ENCODE results near the gene DCTN4.

DCTN4 gene

DNA sequence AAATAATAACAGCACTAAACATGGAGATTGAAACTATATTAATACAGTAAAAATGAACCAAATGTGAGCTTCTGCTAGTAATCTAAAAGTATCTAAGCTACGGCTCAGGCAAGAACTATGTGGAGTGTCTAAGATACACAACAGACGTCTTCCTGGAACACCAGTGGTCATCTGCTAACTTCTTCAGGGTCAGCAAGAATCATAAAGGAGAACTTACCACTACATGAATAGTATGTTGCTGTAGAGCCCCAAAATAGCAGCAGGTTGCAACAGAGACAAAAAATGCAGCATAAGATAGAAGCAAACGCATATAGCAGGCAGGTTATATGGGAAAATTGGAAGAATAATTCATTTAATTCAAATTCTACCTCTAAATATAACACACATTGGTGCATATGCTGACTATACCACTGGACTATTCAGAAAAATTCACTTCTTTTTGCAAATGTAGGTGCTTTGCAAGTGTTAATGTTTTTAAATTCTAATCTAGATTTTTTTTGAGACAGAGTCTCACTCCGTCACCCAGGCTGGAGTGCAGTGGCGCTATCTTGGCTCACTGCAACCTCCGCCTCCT, 27.1 kb downstream of the DCTN4 start:
- DNase-seq = no peak

- DNase-seq = no peak
Observed at GRCh38 chr5:150729859-150730258, 29.0 kb downstream of the DCTN4 start.

GRCh38 chr5:150723845-150724244, 35.0 kb downstream of the DCTN4 start:
- DNase-seq = no peak

DNA sequence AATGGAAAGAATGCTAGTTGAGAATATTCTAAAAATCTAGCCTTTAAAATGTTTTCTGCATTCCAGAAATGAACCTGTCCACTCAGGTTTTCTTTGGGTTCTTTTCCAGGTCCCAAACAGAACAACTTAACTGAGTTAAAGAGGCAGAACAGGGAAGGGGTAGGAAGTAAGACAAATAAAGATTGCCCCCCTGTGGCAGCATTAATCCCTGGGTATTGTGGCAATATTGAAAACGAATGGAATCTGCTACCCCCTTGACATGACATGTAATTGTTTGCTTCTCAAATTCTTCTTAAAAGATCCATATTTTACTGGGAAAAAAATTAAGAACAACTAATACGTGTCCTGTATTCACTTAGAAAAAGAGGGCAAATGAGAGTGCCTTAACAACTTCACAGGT, 48.7 kb downstream of the DCTN4 start:
- DNase-seq = no peak

DNA sequence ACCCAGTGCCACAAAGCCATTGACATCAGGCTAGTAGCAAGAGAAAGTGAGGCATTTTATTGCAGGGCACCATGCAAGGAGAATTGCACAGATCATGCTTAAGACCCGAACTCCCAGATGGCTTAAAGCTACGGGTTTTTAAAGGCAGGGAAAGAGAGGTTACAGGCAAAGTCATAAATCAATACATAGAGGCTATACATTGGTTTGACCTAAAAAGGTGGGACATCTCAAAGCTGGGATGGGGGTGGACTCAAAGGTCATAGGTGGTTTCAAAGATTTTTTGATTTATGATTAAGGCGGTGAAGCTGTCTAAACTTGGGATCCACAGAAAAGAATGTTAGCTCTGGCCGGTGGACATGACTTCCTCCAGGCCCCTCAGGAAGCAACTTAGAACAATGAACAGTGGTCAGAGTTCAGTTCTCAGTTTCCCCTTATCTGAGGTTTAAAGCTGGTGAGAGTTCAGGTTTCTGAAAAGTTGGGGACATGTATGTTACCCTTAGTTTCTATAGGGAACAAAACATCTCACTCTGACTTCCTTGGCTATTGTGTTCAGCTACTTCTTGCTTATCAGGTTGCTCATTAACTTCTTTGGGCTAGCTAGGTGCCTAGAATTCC, 51.9 kb downstream of the DCTN4 start:
- no peak for DNase-seq

DNA sequence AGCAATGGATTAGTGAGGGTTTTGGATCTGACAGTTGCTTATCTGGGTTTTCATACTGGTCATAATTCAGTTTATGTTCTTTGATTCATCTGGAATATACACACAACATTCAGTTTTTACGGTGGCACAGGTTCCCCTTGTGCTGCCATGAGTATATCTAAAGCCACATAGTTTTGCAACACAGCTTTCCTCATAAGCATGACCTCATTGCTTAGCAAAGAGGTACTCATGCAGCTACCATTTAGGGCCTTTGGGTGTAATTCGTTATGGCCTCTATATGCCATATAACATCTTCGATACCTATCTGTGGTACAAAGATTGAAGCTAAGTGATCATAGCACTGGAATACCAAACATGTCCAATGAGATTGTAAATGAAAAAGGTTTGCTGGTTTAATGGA, 55.1 kb downstream of the DCTN4 start:
- DNase-seq = no peak

GRCh38 chr5:150700594-150701377, 58.0 kb downstream of the DCTN4 start, which contains the start of gene RBM22:
RBM22 (minus strand) TSS chr5:150701062; CDS start chr5:150700985, 77 bp downstream.
- peak; percentile 97 for DNase-seq

- DNase-seq = no peak
Observed at GRCh38 chr5:150700246-150700593, 58.6 kb downstream of the DCTN4 start.

DNA sequence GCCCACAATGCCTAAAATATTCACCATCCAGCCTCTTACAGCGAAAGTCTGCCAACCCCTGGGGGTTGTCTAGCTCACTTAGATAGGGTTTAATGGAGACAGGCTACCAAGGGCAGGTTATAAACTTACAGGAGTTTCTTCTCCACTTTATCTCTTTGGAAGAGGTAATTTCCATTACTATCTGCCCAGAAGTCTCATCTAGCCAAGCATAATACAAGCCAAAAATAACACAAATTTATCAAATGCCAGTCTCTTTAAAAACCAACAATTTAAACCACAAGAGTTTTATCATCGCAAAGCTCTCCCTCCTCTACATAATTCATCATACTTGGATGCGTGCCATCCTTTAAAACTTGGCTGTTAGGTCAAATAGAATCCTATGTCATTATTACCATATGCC, 64.2 kb downstream of the DCTN4 start:
- DNase-seq = no peak

- no peak for DNase-seq
Observed at GRCh38 chr5:150692276-150692675, 66.5 kb downstream of the DCTN4 start.

- DNase-seq = no peak
Observed at GRCh38 chr5:150690760-150691159, 68.1 kb downstream of the DCTN4 start.

DNA sequence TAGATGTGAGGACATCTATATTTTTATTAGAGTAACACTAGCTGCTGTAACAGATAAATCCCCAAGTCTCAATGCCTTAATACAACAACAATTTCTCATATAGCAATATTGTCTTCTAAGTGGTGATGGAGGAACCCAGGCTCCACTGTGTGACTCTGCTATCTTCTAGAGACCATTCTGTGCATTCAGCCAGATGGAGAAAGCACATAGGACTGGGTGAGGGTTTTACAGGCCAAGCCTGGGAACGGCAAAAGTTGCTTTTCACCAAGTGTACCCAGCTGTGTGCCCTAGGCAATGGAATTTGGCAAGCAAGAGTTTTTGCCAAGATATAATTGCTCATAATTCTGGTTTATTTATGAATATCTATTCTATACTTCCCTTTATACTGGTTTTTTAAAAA, 69.7 kb downstream of the DCTN4 start:
- DNase-seq = no peak

- no peak for DNase-seq
Observed at GRCh38 chr5:150676578-150676977, 82.2 kb downstream of the DCTN4 start.

DNA sequence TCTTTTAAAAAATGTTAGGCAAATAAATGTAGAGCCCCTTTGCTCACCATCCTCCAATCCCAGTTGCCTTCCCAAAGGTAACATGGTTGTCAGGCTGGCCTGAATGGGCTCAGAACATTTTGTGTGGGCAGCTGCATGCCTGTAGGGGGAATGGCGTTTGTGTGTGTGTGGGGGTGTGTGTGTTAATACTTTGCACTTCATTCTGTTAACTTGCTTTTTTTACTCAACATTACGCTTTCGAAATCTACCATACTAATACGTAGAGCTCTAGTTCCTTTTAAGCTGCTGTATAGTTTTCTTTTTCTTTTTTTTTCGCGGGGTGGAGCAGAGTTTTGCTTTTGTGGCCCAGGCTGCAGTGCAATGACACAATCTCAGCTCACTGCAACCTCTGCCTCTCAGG, 83.7 kb downstream of the DCTN4 start:
- DNase-seq = no peak

DNA sequence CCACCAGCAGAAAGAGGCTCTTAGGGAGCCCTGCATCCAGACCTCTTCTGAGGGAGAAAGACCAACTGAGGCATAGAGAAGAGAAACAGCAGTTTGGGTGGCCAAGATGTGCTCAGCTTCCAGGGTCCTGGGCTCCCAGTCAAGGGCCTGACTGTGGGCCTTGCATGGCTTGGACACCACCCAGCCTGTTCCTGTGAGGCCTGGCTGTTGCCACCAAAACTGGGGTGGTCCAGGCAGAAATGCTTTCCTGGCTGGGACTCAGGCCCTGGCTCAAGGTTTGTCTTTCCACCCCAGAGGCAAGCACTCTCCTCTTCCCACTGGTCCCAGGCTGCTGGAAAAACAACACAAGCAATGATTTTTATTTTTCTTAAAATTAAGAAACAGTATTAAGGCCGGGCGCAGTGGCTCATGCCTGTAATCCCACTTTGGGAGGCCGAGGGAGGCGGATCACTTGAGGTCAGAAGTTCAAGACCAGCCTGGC, 84.4 kb downstream of the DCTN4 start:
- no peak for DNase-seq

DNA sequence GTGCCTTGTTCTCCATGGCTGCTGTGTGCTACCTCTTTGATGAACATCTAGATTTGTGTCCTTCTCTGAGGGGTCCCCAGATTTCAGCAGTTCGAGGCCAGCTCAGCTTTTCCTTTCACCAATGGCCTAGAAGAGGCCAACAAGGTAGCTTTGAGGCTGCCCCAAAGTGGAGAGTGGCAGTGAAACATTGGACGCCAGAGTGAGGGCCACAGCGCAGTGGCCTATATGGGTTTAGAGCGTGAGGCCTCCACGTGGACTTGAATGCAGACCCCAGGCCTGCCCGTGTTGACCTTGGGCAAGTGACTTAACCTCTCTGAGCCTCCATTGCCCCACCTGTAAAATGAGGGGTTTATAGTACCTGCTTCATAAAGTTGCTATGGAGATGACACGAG, 85.9 kb downstream of the DCTN4 start:
- DNase-seq = no peak

GRCh38 chr5:150672237-150672883, 86.5 kb downstream of the DCTN4 start:
- DNase-seq = peak; percentile 73

DNA sequence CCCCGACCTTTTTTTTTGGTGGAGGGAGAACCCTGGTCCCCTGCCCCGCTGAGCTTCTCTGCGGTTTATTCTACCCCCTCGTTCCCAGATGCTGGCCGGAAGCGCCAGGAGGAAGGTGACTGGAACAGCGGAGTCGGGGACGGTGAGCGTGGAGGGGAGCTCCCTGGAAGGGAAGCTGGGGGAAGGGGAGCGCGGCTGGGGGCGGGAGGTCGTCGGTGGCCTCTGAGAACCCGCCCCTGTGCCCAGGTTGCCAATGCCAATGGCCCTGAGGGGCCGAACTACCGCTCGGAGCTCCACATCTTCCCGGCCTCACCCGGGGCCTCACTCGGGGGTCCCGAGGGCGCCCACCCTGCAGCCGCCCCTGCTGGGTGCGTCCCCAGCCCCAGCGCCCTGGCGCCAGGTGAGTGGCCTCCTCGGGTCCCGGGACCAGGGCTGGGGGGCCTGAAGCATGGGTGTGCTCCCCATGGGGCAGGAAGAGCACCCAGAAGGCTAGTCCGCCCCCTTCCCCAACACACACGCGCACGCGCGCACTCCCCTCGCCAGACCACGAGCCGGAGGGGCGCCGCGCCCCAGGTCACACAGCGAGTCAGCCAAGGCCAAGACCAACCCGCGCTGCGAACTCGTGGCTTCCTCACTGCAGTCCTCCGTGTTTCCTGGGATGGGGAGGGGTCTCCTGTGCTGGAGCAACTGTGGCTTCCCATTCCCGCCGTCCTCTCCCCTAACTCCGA, 87.1 kb downstream of the DCTN4 start:
- no peak for DNase-seq

GRCh38 chr5:150670948-150671310, 87.9 kb downstream of the DCTN4 start:
- no peak for DNase-seq

- DNase-seq = no peak
Observed at GRCh38 chr5:150670275-150670947, 88.4 kb downstream of the DCTN4 start.

GRCh38 chr5:150665044-150665443, 93.8 kb downstream of the DCTN4 start:
- DNase-seq = peak; percentile 43

DNA sequence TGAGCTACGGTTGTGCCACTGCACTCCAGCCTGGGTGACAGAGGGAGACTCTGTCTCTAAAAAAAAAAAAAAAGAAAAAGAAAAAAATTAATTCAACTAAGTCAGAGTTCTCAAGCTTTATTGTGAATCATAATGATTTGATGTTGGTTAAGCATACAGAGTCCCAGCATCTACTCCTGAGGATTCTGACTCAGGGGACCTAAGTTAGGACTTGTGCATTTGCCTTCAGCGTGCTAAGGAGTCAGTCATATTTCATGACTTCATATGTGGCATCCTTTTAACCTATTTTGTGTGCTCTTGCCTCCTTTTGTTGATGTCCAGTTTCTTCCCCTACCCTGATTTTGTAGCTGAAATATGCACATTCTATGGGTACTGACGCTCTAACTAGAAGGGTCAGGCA, 94.9 kb downstream of the DCTN4 start:
- DNase-seq = no peak

Data from activated effector memory CD4-positive, alpha-beta T cell treated with anti-CD3 and anti-CD28 coated beads, Interleukin-2, amount 50 U/mL, for 16 hours (primary cell).